NB4 (cell line): ENCODE results near the gene STX18.

Source experiments
- DNase-seq: peaks from one replicate; pipeline ENCODE4 v3.0.0; 2010; ENCODE audit warnings: low read depth
- H3K4me3 ChIP-seq: one replicate; pipeline ENCODE4 v1.5.1; 2011; ENCODE audit warnings: mild to moderate bottlenecking, low read depth, low read length, moderate library complexity
- MYC ChIP-seq: IDR thresholded peaks from 2 replicates; pipeline ENCODE4 v1.6.1; 2011; ENCODE audit warnings: low read depth, low read length
- POLR2A ChIP-seq: IDR thresholded peaks from 2 replicates; pipeline ENCODE4 v1.6.1; 2011; ENCODE audit warnings: mild to moderate bottlenecking; ENCODE audit not compliant: insufficient read length; ENCODE audit errors: extremely low read depth
- TF ChIP-seq, protein P1 (sequence below): IDR thresholded peaks from one replicate; pipeline ENCODE4 v1.5.1; 2012; ENCODE audit warnings: low read depth, low read length
- TF ChIP-seq, protein P2 (sequence below): IDR thresholded peaks from 2 replicates; pipeline ENCODE4 v1.6.1; 2011; ENCODE audit warnings: low read depth, low read length

Gene STX18

DNA sequence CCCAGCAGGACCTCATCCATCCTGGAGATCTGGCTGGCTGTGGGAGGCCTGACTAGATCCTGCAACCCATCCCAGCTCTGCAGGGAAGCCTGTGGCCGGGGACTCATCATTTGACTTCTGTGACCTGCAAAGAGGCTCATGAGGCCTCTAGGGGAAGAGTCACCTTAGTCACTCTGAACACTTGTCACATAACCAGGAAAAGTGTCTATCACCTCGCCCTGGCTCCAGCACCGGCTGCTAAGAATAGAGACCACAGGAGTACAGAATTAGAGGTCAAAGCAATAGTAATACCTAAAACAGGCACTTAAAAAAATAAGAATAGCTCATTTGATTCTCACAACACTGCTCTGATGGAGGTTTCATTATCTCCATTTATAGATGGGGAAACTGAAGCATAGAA is 158.8 kb downstream of the STX18 start:
- TF ChIP-seq, protein P1, sequence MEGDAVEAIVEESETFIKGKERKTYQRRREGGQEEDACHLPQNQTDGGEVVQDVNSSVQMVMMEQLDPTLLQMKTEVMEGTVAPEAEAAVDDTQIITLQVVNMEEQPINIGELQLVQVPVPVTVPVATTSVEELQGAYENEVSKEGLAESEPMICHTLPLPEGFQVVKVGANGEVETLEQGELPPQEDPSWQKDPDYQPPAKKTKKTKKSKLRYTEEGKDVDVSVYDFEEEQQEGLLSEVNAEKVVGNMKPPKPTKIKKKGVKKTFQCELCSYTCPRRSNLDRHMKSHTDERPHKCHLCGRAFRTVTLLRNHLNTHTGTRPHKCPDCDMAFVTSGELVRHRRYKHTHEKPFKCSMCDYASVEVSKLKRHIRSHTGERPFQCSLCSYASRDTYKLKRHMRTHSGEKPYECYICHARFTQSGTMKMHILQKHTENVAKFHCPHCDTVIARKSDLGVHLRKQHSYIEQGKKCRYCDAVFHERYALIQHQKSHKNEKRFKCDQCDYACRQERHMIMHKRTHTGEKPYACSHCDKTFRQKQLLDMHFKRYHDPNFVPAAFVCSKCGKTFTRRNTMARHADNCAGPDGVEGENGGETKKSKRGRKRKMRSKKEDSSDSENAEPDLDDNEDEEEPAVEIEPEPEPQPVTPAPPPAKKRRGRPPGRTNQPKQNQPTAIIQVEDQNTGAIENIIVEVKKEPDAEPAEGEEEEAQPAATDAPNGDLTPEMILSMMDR, result no peak
- TF ChIP-seq, protein P2, sequence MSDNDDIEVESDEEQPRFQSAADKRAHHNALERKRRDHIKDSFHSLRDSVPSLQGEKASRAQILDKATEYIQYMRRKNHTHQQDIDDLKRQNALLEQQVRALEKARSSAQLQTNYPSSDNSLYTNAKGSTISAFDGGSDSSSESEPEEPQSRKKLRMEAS, result no peak
- TF ChIP-seq POLR2A (no peak), MYC (no peak)
- DNase-seq, result no peak
- no peak overlapping the region for H3K4me3 ChIP-seq

DNA sequence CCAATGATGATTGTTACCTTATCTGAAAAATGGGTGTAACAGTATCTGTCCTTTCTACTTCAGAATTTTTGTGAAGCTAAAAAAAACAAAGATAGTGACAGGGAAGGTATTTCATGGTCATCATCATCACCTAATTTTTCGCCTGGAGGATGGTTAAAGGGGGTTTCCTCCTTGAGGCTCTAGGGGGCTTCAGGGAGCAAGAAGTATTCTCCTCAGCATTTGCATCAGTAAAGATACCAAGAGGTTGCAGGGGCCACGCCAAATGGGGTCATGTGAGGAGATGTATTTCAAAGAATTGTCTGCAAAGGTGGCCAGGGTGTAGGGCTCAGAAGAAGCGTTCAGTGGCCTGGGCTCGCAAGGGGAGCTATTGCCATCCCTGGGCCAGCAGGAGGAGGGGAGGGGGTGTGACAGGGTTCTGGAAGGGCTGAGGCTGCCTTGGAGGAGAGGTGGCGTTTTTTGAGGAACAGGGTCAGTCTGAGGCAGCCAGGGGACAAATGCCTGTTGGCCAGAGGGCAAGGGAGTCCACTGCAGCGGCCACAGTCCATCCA is 162.2 kb downstream of the STX18 start:
- no peak for DNase-seq
- no peak for TF ChIP-seq POLR2A
- TF ChIP-seq, protein P2, result no peak
- TF ChIP-seq, protein P1, result no peak
- TF ChIP-seq MYC, result no peak
- H3K4me3 ChIP-seq, result no peak overlapping the region

DNA sequence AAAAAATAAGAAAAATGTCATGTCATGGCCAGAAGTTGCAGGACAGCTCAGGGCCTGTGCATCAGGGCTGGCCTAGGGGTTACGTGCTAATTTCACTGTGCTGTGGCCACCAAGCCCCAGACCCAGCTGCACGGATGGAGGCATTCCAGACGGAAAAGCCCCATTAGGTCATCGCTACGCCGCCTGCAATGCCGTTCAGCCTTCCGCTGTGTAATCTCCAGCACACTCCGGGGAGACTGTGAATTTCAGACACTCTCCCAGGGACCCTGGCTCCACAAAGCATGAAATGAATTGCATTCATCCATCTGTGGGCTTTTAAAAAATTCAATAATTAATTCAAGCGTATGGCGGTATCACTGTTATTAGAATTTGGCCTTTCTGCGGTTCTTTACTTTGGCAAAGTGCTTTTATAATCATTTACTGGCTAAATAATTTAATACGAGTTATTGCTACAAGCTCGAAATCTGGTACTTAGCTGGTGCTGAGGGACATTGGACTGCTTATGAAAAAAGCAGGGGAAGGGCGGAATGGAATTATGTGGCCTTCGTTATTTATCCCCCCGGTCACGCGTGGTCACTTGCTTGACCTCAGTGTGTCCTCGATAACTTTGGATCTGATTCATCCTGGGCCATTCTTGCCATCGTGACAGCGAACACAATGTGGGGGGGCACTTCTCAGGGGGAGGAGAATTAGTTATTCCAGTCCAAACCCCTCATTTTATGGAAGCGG is 164.0 kb downstream of the STX18 start:
- TF ChIP-seq, protein P2, result no peak
- no peak for TF ChIP-seq MYC
- TF ChIP-seq, protein P1, result no peak
- no peak for TF ChIP-seq POLR2A
- no peak for DNase-seq
- no peak overlapping the region for H3K4me3 ChIP-seq

DNA sequence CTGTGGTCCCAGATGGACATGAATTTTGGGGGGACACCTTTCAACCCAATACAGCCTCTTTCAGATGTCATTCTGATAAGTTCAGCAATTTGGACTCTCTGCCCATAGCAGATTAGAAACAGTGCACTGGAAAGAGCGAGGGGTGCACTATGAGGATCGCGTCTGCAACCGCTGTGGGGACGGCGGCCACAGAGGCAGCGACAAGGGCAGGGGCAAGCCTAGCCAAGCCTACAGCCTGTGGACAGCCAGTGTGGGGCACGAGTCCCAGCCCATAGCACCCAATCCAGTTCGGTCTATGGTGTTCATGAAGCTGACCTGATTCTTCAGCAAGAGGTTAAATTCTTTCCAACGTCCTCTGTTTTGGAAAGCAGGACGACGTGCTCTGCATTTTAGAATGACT is 164.7 kb downstream of the STX18 start:
- TF ChIP-seq, protein P2, result no peak
- TF ChIP-seq, protein P1, result no peak
- TF ChIP-seq MYC, result no peak
- TF ChIP-seq POLR2A, result no peak

DNA sequence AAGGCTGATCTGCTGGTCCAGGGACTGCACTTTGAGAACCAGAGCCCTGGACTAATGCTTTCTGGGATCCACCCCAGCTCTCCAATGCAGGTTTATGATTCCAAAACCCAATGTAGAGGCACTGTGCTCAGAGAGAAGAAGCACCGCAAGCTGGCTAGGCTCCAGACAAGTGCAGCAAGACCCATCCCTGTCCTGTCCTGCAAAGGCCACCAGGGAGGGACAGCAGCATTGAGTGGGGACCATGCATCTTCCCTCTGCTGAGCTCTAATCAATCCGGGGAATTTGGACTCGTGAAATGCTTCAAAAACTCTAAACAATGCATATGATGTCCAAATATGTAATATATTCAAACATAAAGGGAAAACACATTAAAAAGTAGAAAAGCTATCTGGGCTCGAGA is 165.8 kb downstream of the STX18 start:
- no peak overlapping the region for H3K4me3 ChIP-seq
- TF ChIP-seq, protein P1, result no peak
- no peak for TF ChIP-seq POLR2A
- TF ChIP-seq, protein P2, result no peak
- no peak for TF ChIP-seq MYC
- no peak for DNase-seq

More for the DNA sequence above, 164.7 kb downstream of the STX18 start:
- H3K4me3 ChIP-seq, result no peak overlapping the region
- no peak for DNase-seq
